Femur (tissue), 1 donor: ENCODE results near the gene SMPX.
A peak's percentile ranks its signal among the peaks of the same experiment; 100 is the strongest.
"Not testable (repeated sequence)": the region's sequence is repeated elsewhere in the genome, so short reads cannot be mapped to it uniquely, and the experiment has no call there.

Experiments used
- DNase-seq: peaks from one replicate; pipeline ENCODE4 v3.0.0-alpha.2; 2017

SMPX gene

DNA sequence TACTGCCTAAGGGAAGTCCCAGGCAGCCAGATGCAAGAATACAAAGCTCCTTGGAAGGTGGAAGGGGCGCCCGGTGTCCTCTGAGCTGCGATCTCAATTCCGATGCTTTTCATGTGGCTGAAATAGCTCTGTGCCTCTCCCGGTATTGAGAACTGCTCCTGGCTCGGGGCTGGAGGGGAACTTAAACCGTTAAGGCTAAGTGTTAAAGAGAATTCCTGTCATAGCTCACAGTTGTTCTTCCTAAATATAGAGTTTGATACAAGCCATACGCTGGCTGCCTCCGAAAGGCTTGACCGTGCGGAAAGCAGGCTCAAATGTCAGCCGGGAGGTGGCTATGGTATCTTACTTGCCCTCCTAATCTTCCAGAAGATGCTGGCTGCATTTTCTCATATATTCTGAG, at the start of gene SMPX:
SMPX (minus strand) TSS at position 157 of the 400 bp plus-strand sequence. CDS start 3,826 bp downstream, outside the sequence.
- peak; percentile 26 for DNase-seq

DNA sequence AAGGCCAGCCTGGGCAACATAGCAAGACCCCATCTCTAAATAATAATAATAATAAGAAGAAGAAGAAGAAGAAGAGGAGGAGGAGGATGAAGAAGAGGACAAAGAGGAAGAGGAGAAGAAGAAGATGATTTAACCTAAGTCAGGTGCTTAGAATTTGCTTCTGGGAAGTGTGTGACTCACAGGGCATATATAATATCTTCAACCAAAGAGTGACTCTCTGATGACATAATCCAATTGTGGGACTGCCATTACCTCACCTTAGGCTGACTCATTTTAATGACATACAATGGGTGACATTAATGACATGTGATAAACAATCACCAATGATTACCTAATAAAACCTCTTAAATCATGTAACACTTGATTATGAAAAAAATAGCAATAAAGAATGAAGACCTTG, 48.8 kb upstream of the SMPX start:
- no peak for DNase-seq

DNA sequence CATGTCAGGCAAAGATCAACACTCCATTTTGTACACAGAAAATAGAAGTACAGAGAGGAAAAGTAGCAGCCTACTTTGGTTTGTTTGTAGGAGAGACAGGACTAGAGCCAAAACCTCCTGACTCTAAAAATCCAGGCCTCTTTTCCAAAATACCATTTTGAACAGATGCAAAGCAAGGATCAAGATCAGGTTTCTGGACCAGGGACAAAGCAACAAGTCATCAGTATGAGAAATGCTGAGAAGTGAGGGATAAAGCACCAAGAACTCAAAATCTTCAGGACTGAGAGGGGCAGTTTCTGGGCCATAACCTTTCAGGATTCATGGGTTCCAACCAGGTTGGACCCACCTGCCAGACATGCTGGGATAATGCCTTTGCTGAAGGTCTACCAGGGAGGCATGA, 44.9 kb upstream of the SMPX start:
- DNase-seq = no peak

DNA sequence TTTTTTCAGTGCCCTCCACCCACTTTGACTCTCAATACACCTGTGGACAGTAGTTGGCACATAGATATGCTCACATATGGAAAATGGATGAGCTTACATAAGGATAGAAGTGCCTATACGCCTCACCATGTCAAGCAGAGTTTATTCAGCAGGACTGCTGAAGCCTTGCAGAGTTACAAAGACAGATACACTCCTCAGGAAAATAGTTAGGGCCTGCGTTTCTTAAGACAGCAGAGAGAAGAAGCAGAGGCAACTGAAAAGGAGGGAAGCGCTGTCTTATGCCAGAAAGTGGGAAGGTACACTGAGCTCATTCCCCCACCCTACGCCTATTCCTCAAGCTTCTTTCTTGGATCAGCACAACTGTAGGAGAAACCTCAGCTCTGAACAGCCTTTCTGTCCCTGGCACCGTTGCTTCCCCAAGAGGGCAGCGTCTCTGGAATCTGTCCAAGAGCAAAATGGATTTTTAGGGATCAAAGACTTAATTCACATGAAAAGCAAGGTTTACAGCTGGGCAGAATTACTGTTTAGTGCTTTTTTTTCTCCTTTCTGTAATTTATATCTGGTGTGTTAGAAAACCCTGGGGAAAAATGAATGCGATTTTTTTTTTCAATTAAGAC, 44.2 kb upstream of the SMPX start:
- DNase-seq = no peak

DNA sequence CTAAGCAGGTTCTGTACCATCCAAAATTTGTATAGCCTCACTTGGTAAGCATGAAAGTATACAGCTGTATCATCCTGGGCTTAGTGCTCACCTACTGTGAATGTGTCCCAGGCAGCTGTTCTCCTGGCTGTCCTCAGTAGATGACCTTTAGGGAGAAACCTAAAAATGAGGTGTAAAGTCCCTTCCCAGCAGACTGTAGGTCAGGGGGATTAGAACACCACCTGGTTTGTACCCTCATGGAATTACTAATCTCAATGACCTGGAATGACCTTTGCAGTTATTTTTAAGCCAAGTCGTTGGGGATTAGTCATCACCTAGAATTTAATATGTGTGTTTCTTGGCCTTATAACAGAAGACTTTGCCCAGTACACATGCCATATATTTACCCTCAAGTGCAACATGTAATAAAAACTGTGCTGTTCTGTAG, 42.4 kb upstream of the SMPX start:
- DNase-seq = no peak

DNA sequence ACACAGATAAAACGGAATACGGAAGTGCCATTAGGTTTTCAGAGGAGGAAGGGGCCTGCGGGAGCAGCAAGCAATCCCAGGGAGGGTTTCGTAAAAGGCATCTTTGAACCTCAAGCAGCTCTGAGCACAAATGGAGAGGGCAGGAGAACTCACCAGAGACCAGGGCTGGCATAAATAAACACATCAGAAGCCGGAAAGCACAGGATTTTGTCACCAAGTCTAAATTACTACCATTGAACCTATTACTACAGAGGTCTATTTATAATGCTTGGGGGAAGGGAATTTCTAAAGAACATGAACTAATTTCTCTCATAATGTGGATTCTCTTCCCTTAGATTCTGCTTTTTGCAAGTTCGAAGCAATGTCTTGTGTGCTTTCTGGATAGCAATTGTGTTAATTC, 41.9 kb upstream of the SMPX start:
- DNase-seq = no peak

DNA sequence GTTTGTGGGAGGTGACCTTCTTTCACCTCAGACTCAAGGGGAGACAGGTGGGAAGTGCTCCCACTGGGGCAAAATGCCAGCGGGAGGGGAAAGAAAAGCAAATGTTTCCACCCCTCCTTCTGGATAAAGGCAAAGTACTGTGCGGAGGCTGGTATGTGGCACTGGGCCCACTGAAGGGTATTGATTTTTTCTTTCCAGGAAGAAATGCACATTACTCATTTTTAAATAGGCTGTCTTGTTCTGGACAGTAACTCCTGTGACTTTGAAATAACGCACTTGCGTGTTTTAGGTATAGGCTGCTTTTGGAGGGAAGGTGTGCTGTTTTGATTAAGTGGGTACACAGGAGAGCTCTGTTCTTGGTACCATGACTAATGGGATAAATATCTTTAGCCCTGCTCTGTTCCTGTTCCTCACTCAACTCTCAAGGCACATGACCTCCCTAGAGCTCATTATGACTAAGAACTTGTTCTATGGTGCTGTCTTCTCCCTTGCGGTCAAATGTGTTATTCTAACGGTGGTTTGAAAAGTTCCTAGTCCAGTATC, 40.8 kb upstream of the SMPX start:
- peak; percentile 26 for DNase-seq

DNA sequence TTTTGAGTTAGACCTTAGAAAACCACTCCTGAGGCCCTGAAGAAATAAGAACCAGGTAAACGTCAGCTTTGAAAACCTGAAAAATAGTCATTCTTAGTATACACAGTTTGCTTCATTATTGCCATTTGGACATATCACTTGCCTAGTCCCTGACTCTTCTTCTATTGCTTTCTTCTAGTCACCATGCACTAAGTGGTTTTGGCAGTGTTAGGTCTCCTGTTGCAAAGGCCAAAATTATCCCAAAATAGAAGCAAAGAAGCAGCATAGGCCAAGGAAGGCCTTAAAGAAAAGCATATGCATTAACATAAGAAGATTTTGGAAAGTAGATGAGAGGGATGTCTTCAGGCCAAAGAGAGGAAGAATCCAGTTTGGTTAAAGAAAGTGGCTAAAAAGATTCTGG, 24.1 kb upstream of the SMPX start:
- DNase-seq = no peak

DNA sequence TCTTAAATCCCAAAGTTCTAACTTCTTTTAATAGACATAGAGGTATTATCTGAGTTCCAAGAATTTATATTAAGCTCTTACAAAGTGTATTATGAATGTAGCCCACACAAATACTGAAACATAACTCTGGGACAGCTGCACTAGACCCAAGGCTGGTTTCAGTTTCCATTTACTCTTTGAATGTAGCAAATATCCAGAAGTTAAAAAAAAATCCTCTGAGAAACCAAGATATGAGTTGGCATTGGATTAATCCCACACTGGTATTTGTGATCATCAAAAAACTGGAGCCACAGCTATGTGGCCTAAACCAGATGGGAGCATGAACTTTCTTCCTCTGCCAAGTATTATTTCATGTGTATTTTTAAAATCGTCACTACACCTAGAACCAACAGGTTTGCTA, 23.6 kb upstream of the SMPX start:
- no peak for DNase-seq

DNA sequence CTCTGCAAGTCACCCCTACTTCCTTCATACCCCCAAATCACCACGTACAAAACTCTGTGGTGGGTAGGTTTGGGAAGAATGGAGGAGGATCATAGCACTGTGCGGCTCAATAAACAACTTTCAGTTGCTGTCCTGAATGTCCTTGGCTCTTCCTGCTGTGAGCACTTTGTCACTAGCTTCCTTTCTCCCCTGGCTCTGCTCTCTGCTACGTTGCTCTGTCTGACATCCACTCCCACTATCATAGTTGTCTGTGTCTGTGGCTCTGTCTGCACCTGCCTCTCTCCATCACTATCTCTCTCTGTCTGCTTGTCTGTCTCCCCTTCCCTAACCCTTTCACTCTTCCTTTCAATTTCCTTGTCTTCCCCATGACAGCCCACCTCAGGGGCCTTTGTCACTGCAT, 21.2 kb upstream of the SMPX start:
- no peak for DNase-seq

DNA sequence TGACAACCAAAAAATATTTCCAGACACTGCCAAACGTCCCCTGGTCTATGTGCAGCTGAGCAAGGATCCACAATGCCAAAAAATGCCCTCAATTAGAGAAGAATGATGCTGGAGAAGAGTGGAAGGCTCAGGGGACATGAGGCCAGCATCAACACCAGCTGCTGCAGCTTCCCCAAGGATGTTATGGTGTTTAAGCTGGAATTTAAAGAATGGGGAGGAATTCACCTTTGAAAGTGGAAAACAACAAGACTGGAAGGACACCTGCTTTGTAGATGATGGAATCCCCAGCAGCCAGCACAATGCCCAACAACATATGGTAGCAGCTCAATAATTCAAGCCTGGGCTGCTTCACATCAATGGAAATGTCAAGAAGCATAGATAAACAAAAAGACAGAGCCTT, 20.3 kb upstream of the SMPX start:
- no peak for DNase-seq

DNA sequence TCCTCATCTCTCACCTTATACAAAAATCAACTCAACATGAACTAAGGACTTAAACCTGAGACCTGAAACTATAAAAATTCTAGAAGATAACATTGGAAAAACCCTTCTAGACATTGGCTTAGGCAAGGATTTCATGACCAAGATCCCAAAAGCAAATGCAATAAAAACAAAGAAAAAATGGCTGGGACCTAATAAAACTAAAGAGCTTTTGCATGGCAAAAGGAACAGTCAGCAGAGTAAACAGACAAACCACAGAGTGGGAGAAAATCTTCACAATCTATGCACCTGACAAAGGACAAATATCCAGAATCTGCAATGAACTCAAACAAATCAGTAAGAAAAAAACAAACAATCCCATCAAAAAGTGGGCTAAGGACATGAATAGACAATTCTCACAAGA, 17.2 kb upstream of the SMPX start:
- not testable (repeated sequence) for DNase-seq

DNA sequence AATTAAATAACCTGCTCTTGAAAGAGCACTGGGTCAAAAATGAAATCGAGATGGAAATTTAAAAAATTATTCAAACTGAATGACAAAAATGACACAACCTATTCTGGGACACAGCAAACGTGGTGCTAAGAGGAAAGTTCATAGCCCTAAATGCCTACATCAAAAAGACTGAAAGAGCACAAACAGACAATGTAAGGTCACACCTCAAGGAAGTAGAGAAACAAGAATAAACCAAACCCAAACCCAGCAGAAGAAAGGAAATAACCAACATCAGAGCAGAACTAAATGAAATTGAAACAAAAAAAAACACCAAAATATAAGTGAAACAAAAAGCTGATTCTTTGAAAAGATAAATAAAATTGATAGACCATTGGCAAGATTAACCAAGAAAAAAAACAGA, 15.1 kb upstream of the SMPX start:
- not testable (repeated sequence) for DNase-seq

DNA sequence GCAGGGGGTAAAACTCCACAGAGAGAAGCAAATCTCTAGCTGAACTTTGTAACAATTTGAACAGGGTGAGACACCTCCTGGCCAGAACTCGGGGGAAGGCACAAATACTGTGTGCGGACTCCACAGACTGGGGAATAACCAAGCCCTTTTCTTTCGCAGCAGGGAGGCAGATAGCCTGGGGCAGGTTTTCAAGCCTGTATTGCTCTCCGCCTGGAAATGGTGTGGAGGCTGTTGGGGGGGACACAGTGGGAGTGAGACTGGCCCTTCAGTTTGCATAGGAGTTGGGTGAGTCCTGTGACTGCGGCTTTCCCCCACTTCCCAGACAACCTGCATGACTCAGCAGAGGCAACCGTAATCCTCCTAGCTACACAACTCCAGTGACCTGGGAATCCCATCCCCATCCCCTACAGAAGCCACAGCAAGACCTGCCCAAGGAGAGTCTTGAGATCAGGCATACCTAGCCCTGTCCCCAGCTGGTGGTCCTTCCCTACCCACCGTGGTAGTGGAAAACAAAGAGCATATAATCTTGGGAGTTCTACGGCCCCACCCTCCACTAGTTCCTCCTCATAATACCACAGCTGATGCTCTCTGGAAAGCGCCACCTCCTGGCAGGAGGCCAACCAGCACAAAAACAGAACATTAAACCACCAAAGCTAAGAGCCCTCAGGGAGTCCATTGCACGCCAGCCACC, 12.9 kb upstream of the SMPX start:
- no peak for DNase-seq

DNA sequence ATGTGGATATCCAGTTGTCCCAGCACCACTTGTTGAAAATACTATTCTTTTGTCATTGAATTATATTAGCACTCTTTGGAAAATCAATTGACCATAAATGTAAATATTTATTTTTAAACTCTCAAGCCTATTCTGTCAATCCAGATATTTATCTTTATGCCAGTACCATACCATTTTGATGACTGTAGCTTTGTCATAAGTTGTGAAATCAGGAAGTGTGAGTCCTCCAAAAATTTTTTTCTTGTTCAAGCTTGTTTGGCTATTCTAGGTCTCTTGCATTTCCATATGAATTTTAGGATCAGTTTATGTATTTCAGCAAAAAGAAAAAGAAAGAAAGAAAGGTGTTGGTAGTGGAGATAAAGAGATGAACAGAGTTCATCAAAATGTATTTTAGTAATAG, 8.2 kb upstream of the SMPX start:
- DNase-seq = no peak

DNA sequence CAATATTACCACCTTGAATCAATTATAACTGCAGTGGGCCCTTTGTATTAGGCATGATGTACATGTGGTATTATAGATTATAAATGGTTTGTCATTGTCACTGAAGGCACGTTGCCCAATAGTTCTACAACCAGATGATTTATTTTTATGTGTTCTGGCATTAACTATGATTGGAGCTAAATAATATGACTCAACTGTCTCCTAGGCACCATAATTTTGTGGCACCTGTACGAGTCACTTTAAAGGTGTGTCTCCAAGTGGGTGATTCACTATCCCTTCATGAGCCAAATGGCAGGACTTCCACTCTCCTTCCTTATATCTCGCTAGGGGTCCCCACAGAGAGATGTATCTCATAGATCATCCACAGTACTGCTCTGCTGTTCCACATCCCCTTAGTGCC, 6.1 kb upstream of the SMPX start:
- DNase-seq = no peak

DNA sequence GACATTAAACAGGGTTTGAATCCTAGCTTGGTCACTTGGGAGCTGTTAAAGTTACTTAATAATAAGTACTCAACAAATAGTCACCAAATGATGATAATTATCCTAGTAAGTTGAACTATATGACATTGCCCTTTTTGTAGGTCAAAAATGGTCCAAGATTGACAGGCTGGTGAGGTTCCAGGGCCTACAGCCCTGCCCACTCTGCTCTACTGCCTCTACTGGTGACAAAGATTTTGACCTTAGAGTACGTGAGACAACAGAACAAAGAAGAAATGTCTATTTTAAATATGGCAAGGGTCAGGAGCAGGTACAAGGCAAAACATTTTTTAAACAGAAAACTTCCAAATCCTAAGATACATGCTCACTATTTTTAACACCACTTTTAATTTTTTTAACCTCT, 572 bp upstream of the SMPX start:
- DNase-seq = no peak

DNA sequence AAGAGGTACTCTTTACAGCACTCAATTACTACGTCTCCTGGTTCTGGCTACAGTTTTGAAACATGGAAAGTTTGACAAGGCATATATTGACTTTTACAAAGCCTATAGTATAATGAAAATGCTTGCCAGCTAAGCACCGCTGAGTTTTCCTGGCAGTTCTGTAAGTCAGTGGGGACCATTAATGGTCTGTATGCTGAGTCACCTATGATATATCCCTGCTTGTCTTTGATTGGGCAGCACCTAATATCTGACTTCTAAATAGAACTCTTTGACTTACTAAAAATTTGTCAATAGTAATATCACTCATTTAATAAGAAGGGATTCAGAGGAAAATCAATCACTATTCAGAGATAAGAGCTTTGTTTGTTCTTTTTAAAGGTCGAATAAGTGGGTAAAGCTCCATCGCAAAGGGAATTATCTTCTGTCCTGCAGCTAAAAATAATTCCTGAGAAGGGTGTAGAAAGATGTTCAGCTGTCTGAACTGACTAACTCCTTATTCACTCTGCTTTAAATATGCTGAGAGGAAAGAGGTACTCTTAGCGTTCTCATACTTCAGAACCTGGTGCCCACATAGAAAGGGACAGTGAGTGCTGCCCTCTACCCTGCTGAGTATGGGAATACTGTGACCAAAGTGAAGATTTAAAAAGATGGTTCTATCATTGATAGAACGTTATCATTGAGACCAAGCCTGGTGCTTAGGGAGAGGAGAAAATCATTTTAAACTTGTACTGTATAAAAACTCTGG, 959 bp downstream of the SMPX start:
- DNase-seq = no peak

DNA sequence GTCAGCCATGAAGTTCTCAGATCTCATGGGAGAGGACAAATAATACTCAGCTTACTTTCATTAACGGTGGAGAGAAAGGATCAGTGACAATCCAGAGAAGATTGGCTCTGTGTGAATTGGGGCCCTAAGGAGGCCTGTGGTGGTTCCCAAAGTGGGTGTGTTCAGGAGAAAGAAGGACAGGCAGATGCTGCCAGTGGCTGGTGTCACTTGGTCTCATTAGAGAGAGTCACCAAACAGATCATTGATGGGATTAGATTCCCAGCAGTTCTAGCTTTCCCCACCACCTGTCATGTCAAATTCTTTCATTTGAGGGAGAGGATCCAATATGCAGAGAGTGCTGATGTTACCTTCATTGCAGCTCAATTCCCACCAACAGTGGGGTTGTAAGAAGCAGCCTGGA, 8.0 kb downstream of the SMPX start:
- no peak for DNase-seq

DNA sequence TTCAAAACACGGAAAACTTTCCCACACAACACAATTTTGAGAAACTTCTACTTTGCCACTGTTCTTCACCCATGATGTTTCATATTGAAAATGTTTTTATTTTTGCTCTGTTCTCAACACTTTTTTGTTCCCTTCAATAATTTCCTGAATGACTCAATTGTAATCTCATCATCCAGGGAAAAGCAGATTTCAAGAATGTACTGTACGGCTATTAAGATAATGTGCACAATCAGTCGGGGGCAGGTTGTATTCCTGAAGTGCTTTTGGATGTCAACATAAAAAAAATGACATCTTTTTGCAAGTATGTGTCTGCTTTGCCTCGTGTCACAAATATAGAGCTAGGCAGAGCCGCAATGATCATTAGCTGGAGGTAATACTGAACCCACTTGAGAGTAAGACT, 9.7 kb downstream of the SMPX start:
- DNase-seq = no peak

DNA sequence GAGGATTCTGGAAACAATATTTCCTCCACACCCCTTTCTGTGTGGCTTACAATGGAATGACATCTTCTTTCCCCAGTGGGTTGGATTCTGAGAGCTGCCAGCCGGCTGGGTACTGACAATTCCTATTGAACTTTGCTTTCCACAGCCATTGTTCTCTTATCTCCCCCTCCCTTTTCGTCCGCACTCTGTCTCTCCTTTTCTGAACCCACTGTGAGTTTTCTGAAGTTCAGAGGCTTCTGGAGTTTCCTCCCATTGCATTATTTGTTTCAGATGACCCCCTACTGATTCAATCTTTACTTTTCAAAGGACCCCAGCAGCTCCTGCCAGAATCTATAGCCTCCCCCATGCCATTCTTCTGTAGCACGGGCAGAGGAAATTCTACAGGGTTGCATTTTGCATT, 10.4 kb downstream of the SMPX start:
- DNase-seq = no peak

DNA sequence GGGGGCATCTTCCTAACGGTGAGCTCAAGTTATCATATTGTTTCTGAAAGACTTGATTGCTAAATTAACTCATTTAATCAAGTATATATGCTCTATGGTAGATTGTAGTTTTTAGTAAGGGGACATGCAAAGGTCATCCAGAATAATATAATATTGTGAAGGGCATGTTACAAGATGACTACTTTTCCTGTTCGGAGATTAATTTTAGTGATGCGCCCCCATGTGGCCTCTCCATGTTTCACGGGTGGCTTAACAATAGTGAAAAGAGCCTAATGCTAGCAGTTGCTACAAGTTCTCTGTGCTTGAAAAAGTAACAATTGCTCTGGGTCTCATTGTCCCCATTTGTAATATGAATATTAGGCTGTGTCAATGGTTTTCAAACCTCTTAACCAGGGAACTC, 12.2 kb downstream of the SMPX start:
- no peak for DNase-seq

DNA sequence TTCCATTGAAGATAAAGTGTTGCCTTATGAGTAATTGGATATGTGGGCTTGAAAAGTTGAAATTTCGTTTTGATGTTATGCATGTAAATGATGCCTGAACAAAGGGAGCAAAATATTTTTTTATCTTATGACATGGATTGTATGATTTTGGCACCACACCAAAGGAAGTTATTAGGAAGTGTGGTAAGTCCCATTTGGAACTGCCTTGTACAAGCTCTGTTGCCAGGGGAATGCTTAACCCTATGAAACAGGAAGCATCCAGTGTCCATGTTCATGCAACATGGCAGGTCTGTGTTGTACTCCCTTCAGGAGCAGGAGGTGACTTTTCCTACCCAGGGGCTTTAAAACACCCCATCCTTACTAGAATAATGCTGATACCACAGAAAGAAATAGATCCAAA, 13.2 kb downstream of the SMPX start:
- DNase-seq = no peak

DNA sequence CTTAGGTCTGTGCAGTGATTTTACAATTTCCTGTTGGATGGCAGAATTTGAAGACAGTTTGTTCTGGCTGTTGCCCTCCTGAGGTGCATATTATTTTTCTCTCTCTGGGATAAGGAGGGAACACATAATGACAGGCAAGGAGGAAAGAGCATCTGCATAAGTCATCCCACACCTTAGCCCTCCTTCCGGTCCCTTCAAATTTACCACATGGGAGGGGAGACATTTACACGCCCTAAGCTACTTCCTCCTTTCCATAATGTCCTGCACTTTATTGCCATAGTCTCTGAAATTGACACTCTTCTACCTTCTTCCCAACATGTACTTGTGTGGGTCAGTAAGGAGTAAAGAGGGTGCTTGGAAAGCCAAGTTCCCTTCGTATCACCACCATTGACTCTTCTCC, 13.9 kb downstream of the SMPX start:
- DNase-seq = no peak
